GM21515 (cell line): Measurements from ENCODE around the gene NCR3LG1.

Experiments used
- ATAC-seq: cut with Tn5 transposase; IDR thresholded peaks from one replicate; pipeline ENCODE4 v1.9.1; 2021; ENCODE audit not compliant: unreplicated experiment

Gene NCR3LG1

DNA sequence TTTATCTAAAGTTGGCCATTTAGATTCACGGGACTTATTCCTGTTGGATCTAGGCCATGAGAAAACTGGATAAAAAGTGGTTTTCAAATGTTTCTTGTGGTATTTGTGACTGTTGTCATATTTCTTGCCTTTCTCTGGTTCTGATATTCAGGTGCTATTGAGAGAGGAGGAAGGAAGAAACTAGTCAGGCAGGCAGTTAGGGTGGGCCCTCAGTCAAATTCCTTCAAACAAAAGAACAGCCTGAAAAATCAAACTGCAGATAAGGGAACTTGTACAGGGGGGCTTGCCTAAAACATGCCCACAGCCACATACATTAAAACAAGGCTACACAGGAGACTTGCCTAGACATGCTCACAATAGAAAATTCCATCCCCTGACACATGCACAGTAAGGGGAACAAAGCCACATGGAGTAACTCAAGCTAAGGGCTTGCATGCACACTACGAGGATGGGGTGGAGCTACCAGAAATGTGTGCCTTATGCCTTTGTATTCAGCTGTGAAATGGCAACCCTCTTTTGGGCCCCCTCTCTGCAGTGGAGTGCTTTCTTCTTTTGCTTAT, 18.2 kb downstream of the NCR3LG1 start:
- ATAC-seq = no peak

DNA sequence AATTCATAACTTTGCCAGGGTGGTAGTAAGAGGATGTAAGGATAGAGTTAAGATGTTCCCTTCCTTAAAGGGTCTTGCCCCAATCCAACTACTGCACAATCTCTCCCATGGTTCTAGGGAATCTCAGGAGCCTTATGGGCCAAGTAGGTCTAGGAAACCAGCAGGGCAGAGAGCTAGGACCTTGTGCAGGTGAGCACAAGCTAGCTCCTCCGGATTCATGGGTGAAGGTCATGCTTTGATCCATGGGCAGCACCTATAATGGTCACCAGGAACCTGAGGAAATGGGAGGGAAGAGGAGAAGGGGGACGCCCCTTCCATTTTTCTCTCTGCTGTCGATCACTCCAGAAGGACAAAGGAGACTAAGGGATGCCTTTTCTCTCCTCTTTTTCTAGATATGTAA, 20.0 kb downstream of the NCR3LG1 start:
- no peak for ATAC-seq

DNA sequence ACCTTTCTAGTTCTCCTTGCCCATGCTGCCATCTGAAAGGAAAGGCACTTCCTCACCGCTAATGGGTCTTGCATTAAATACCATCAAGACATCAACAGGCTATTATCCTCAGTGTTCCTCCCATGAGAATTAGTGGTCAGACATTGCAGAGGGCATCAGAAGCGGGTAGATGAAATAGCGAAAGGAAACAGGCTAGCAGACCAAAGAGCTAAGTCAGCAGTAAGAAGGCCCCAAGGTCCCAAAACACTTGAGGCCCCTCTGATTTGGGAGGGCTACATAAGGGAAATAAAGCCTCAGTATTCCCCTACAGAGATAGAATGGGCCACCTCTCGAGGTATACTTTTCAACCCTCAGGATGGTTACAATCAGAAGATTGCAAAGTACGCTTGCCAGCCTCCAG, 23.9 kb downstream of the NCR3LG1 start:
- no peak for ATAC-seq

DNA sequence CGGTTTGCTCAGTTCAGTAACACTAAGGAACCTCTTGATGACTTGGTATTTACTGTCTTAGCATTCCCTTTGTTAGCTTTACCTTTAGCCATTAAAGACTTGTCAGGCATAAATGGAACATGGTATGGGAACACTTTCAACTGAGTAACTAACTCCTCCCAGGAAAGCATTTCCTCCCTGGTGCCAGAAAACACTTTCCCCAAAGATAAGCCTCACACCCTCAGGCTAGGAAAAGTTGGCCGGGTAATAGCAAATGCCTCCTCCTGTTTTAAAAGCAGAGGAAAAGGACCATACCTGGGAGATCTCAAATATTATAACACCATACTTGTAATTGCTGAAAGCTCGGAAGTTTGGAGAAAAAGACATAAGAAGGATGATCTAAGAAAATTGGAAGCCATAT, 24.9 kb downstream of the NCR3LG1 start:
- no peak for ATAC-seq

DNA sequence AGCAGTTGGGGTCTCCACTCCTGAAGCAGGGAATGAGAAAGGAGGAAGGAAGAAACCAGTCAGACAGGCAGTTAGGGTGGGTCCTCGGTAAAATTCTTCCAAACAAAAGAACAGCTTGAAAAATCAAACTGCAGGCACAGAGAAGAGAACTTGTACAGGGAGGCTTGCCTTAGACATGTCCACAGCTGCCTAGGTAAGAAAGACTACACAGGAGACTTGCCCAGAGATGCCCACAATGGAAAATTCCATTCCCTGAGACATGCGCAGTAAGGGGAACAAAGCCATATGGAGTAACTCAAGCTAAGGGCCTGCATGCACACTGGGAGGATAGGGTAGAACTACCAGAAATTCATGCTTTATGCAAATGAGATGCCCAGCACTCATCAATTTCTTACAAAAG, 27.1 kb downstream of the NCR3LG1 start:
- ATAC-seq = no peak

DNA sequence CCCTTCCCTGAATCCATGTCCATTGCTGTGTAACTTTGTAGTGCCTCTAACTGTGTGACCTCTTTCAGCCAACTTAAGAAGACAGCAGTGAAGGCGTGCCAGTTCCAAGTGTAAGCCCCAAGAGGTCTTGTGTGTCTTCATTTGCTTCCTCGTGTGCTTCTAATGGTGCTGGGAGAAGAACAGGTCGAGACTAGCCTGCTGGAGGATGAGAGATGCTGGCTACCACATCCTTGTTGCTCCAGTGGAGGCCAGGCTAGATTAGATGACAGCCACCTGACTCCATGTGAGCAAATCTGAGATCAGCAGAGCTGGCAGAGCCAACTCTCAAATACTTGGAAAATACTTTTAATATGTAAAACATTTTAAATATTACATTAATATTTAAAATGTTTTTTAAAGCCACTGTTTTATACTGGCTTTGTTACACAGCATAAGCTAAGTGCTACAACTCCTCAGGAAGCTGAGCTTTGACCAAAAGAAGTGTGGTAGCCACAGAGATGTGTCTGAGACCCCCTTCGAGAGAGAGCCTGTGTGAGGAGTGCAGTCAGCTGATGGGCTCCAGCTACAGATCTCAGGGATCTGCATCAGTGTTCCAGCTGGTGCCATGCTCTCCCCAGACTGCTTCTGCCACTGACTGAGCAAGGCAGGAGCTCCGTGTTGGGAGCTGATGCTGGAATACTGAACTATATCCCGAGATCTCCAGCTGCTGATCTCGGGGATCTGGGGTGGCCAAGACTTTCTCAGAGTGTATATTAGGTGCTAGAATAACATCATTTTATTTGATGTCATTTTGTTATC, 28.0 kb downstream of the NCR3LG1 start:
- no peak for ATAC-seq

DNA sequence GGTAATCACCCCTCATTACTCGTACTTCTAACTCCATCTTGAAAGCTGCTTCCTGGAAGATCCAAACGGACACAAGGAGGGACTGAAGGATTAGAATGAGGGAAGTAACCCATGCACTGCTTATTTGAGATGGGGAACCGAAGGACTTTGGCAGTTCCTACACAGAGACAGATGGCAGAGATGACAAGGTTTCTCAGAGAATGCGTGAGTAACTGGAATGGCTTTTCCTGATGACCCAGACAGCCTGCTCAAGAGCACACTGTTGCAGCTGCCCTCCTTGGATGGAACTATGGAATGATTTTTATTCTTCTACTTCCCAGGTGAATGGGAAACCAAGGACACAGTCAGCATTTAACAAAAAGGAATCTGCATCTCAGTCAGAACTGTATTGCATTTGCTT, 29.6 kb downstream of the NCR3LG1 start:
- no peak for ATAC-seq

DNA sequence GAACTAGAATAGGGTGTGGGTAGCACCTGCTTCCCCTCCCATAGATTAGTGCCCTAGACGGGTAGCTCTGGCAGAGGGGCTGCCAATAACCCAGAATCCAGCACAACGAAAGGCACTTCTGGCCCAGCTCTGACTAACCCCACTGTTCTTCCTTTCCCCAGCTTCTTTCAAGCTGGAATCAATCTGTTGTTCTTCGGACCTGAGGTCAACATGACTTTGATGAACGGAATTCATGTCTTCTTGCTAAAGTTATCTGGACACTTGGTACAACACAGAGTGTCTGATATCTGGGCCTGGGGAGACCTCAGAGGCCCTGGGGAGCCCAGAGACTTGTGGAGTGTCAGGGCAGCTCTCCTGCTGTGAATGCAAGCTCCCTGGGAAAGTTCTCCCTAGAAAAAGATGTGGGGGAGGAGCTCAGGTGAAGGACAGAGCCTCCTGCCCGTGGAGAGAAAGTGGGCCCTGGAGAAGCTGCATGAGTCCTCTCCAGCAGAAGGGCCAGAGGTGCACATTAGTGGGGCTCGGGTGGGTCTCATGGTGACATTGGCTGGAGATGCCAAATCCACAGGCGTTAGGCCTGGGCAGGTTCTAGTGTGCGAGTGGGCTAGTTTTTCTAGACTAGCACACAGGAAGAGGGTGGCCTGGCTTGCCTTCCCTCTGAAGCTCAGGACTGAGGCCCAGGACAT, 30.6 kb downstream of the NCR3LG1 start:
- ATAC-seq = no peak

DNA sequence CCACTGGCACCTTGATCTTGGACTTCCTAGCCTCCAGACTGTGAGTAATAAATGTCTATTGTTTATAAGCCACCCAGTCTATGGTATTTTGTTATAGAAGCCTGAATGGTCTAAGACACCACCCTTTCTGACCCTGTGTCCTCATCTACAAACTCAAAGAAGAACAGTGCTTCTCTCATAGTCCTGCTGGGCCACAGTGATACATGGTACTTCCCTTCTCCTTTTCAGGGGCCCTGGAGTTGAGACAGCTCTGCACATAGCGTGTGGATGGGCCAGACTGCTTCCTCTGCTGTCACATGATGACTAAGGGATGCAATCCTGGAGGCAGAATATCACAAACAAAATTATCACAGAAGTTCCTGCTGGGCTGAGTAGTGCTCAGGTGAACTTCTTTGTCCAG, 31.9 kb downstream of the NCR3LG1 start:
- no peak for ATAC-seq

DNA sequence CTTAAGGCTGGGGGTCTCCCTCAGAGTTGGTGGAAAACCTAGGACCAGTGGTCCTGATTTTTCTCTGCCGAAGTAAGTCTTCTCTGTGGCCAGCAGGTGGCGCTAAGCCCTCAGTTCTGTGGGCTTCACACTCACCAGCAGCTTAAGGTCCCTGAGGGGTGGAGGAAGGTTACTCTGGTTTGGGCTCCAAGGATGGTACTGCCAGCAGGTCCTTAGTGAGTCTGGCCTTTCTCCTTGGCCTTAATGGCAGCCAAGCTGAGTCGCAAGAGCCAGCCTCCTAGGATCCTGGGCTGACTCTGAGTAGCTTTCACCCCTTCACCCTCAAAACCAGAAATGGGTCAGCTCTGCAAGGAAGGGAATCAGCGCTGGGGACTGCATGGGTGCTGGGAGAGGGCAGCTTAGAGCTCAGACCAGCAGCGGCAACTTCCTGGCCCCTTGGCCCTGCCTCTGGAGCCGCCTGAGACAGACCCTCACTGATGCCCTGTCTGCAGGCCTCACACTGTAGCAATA, 32.5 kb downstream of the NCR3LG1 start:
- ATAC-seq = no peak

DNA sequence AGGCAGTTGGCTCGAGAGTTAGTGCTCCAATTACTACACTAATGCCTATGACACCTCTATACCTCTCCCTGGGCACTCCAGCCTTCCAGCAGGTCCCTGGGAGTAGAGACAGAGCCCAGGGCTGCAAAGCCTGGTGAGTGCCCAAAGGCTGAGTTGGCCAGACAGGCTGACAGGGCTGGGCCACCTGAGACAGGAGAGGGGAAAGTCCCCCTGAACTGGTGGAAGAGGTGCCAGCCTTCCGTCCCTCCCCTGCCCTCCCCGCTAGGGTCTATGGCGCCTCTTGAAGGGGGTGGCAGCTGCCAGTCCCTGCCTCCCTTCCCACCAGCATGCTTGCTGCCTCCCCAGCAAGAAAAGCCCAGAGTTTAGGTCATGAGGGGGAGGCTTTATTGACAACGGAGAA, 33.9 kb downstream of the NCR3LG1 start:
- ATAC-seq = no peak

DNA sequence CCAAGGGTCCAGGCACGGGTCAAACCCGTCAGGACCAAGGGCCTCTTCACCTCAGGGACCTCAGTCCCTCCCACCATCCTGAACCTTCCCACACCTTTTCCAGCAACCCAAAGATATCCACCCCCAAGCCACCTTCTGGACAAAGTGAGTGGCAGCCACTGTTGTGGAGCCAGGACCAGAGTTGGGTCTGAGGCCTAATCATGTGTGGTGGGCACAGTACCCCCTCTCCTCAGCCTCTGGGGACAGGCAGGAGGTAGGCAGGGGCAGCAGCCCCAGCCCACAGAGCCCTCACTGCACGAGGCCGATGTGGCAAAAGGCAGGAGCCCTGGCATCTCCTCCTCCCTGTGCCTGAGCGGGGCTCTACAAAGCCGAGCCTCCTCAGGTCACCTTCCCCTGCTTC, 34.3 kb downstream of the NCR3LG1 start:
- ATAC-seq = no peak

DNA sequence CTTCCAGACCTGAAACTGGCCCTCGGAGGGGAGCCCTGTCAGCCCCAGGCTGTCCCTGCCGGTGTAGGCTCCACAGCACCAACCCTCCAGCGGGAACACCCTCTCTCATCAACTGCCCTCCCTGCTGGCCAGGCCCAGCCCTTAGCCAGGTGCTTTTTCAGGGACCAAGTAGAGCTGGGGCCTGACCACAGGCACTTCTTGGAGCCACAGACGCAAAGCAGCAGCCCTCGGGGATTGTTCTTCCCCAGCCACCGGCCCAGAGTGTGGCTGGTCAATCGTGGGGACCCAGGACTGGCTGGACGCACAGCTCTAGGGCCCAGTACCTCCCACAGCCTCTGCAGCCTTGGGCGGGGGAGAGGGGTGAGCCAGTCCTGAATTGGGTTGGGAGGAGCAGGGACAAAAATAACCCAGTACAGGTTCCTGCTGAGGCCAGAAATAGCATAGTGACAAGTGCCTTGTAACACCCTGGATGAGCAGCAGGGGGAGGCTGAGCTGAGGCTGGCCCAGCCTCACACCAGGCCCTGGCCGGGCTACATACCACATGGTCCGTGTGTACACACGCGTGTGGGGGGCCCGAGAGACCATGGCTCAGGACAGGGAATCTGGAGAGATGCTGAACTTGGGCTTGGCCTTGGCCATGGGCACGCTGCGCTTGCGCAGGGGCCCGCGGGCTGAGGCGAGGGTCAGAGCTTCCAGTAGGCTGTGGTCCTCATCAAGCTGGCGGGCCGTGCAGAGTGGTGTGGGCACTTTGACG, 34.9 kb downstream of the NCR3LG1 start:
- ATAC-seq = peak; percentile 52

DNA sequence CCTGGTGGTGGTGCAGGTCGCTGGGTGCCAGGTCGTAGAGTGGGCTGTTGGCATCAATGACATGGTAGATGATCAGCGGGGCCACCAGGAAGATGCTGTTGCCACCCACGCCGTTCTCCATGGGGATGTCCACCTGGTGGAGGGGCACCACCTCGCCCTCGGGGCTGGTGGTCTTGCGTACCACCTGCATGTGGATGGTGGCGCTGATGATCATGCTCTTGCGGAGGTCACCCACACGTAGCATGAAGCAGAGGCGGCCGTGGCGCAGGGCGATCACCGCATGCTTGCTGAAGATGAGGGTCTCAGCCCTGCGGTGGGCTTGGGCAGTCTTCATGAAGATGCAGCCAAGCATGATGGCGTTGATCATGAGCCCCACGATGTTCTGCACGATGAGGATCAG, 35.7 kb downstream of the NCR3LG1 start:
- no peak for ATAC-seq

DNA sequence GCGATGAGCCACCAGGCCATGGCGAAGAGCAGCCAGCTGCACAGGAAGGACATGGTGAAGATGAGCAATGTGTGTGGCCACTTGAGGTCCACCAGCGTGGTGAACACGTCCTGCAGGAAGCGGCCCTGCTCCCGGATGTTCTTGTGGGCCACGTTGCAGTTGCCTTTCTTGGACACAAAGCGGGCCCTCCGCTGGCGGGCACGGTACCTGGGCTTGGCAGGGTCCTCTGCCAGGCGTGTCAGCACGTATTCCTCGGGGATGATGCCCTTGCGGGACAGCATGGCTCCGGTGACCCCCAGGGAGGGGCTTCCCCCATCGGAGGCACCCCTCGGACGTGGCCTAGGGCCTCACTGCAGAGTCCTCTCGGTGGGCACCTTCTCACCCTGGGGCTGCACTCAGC, 36.2 kb downstream of the NCR3LG1 start:
- no peak for ATAC-seq

DNA sequence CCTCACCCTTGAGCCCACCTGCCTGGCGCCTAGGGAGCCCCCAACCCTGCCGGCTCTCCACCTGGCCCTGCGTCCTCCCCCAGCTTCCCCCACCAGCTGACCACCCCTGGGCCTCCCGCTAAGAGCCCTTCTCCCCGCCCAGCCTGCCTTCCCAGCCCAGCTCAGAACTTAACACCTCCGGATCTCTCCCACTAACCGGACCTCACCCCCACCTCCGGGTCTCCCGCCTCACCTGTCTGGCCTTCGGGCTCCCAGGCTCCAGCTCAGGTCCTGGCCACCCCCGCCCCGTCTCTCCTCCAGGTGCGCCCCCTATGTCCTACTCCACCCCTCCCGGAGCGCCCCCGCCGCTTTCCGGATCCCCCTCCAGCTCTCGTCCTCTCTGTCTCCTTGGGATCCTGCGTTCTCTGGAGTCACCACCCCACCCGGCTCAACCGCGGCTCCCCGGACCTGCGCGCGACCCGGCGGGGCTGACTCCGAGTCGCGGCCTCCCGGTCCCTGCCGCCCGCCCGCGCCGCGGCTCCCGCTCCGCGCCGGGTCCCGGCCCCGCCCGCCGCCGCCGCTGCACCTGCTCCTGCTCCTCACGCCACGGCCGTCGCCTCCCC, 37.1 kb downstream of the NCR3LG1 start, which contains the start of gene KCNJ11:
Gene KCNJ11, minus strand, starts transcription at position 51 of the 602 bp plus-strand sequence. CDS start 568 bp downstream, outside the sequence.
- ATAC-seq = peak; percentile 40

DNA sequence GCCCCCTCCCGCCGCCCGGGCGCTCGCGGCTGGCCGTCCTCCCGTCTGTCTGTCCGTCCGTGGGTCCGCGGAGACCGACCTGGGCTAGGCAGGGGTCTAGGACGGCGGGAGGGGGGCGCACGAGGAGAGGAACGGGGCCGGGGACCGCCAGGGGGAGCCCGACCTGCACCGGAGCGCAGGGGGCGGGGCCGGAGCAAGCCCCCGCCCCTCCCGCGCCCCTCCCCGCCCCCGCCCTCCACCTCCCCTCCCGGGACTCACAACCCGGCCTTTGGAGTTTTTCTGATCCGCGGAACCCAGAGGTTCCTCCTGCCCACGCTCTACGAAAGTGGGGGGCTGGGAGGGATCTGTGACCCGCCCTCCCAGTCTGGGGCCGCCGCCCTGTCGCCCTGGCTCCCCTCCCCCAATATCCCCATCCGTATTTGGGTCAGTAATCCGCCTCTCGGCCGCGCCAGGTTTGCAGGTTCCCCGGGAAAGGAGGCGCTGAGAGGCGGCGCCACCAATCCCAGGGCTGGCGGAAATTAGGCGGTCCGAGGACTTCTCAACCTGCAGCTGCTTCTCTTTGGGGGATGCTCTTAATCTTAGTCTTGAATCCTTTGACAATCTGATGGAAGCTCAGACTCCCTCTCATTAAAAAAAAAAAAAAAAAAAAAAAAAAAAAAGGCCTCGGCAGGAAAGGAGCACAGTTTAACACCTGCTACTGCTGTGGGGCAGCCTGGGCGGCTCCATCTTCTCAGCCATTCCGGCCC, 37.8 kb downstream of the NCR3LG1 start:
- ATAC-seq = peak; percentile 55

DNA sequence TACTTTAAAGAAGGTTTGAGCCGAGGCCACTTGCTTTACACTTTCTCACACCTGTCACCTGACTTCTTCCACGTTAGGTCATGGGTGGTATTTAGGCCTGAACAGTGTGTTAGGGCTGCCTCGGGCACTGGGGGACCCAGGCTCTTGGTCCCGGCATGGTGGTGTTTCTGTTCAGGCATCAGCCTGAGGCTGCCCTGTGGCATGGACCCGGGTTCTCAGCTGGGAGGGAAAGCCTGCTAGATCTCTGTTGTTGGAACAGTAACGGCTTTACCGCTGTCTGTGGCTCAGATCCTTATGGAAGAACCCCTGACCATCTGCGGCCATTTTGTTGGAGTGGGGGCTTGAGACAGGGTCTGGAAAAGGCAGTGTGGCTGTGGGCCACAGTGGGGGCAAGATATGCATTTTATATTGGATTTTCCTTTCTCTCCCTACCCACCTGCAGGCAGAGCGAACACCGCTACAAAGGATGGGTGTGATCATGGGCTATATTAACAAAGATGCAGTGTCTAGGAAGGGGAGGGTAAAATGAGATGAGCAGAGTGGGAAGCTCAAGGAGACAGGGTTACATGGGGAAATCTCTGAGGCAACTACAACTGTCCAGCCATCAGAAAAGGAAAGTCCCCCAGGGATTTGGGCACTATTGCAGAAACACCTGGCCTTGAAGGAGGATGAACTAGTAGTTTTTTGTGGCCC, 38.5 kb downstream of the NCR3LG1 start:
- no peak for ATAC-seq

DNA sequence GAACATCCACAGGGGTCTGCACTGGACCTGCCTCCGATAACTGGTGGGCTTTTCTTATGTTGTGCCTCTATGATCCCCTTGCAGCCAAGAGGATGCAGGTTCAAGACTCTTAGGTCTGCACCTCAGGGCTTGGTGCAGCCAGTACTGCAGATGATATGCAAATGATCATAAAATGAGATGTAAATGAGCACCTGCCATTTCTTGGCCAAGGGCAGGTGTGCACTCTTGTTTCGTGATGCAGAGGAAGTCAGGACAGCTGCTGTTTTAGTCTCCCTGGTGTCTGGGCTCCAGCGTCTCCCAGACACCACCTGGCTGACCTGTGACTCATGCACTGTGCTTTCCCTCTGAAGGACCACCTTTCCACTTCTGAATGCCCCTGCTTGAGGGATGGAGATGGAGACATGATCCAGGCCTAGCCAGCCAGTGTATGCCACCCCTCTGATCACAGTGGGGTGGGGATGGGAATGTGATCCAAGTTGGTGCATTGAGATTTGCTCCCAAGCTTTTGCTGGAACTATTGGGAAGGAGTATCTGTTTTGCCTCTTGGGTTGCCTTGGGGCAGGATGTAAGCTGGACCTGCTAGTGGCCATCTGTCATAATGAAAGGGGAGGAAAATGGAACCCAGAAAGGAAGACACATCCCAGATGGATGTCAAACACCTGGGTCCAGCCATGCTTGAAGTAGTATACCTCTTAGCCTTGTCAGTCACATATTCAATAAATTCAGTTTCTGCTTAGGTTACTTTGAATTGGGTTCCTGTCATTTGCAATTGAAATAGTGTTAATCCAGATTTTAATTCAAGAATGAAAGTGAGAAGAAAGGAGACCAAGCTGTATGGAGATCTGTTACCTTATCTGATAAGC, 40.1 kb downstream of the NCR3LG1 start:
- no peak for ATAC-seq
